ENCODE measurements around the gene PCDHA6. TPM values are rescaled to one million over a fixed set of nuclear protein-coding genes. Genes with fewer than 3 reads are reported as not detected.
"Not testable (repeated sequence)": the region's sequence is repeated elsewhere in the genome, so short reads cannot be mapped to it uniquely, and the experiment has no call there.

The PCDHA6 gene
- total and polyA plus RNA-seq, 2 donors (not counting 3 experiments of a cell fraction or from before 2014, with no cell fraction given): 0.04 to 0.18 TPM

DNA sequence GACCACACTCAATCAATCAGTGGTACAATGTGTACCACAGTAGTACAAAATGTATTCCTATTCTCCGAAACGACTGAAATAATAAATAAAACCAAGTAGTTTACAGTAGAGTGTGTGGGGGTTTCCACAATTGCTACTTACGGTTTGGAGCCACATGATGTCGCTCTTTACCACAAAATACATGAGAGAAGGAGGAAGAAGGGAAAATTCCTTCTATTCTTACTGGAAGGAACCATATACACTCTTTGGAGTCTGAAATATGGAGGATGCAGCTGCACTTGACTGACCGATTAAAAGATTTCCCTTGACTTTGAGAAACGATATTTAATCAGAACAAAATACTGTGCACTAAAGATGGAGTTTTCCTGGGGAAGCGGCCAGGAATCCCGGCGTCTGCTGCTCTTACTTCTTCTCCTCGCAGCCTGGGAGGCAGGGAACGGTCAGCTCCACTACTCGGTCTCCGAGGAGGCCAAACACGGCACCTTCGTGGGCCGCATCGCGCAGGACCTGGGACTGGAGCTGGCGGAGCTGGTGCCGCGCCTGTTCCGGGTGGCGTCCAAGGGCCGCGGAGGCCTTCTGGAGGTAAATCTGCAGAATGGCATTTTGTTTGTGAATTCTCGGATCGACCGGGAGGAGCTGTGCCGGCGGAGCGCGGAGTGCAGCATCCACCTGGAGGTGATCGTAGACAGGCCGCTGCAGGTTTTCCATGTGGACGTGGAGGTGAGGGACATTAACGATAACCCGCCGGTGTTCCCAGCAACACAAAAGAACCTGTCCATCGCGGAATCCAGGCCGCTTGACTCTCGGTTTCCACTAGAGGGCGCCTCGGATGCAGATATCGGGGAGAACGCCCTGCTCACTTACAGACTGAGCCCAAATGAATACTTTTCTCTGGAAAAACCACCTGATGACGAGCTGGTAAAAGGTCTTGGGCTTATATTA, 20.7 kb upstream of the PCDHA6 start, which contains the start of gene PCDHA4:
TSS of gene PCDHA4 (plus strand) at position 235 of the 942 bp plus-strand sequence.
- Histone ChIP-seq H3K4me3 (replicated peaks in 1 of 3; ENCODE audit: insufficient read depth in 1 of 3, low read depth in 1 of 3, low read length in 3 of 3) (no peak within 1 kb of the TSS), H3K9me3 (replicated peaks; ENCODE audit: control insufficient read depth, insufficient read depth, low read length) (no peaks in the 10 kb centered on the region), H3K27ac (ENCODE audit: insufficient read depth, low read depth, low read length) (no peak within 1 kb of the TSS), H2AFZ (ENCODE audit: low read depth, low read length) (no peak within 1 kb of the TSS), H3K36me3 (ENCODE audit: control insufficient read depth in 2 of 2, extremely low read depth in 1 of 2, insufficient read depth in 2 of 2, low read length in 2 of 2) (no peaks in the 10 kb centered on the region), H3K4me2 (ENCODE audit: insufficient read depth, low read length) (no peak within 1 kb of the TSS), H3K79me2 (ENCODE audit: control insufficient read depth, insufficient read depth, low read length) (no peaks in the 10 kb centered on the region), H4K20me1 (replicated peaks; ENCODE audit: control insufficient read depth, extremely low read depth, insufficient read depth, low read length) (no peaks in the 10 kb centered on the region), H3K9me1 (replicated peaks; ENCODE audit: control insufficient read depth, extremely low read depth, insufficient read depth, low read length) (no peaks in the 10 kb centered on the region), H3K9ac (replicated peaks; ENCODE audit: extremely low read depth, insufficient read depth, low read length) (no peak within 1 kb of the TSS), H3K27me3 (ENCODE audit: control insufficient read depth in 2 of 2, insufficient read depth in 2 of 2, low read length in 2 of 2) (no peaks in the 10 kb centered on the region), H3K4me1 (ENCODE audit: control insufficient read depth, extremely low read depth, insufficient read depth, low read length) (no peaks in the 10 kb centered on the region)
- dilution Hi-C loops (cut with MboI; ENCODE audit: extremely low pct_ligation_motif_present, low sequenced_read_pairs) (no loop called here), intact Hi-C loops (cut with micrococcal nuclease) (no loop called here)
- ChIA-PET CTCF (interaction anchor here (1.1 to 2.0 kb wide), 4 partner anchors 19 to 242 kb away, joined by 3 to 4 read pairs (median 3); no protein-coding TSS in a partner anchor), POLR2A (no interaction called here)
- peak; percentile 12 for DNase-seq (ENCODE audit: low read depth, low spot score)
- no TSS peak for BruUV-seq (replicated peaks)
- no peak for FAIRE-seq
- TF ChIP-seq, protein P1, sequence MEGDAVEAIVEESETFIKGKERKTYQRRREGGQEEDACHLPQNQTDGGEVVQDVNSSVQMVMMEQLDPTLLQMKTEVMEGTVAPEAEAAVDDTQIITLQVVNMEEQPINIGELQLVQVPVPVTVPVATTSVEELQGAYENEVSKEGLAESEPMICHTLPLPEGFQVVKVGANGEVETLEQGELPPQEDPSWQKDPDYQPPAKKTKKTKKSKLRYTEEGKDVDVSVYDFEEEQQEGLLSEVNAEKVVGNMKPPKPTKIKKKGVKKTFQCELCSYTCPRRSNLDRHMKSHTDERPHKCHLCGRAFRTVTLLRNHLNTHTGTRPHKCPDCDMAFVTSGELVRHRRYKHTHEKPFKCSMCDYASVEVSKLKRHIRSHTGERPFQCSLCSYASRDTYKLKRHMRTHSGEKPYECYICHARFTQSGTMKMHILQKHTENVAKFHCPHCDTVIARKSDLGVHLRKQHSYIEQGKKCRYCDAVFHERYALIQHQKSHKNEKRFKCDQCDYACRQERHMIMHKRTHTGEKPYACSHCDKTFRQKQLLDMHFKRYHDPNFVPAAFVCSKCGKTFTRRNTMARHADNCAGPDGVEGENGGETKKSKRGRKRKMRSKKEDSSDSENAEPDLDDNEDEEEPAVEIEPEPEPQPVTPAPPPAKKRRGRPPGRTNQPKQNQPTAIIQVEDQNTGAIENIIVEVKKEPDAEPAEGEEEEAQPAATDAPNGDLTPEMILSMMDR (IDR thresholded peaks at IDR 0.05; ENCODE audit: extremely low read depth in 1 of 2, insufficient read depth in 1 of 2, low read depth in 1 of 2, low read length in 2 of 2): peak; percentile 43 to 53
- no peak for TF ChIP-seq POLR2A (IDR thresholded peaks at IDR 0.05; ENCODE audit: low read depth, low read length)

DNA sequence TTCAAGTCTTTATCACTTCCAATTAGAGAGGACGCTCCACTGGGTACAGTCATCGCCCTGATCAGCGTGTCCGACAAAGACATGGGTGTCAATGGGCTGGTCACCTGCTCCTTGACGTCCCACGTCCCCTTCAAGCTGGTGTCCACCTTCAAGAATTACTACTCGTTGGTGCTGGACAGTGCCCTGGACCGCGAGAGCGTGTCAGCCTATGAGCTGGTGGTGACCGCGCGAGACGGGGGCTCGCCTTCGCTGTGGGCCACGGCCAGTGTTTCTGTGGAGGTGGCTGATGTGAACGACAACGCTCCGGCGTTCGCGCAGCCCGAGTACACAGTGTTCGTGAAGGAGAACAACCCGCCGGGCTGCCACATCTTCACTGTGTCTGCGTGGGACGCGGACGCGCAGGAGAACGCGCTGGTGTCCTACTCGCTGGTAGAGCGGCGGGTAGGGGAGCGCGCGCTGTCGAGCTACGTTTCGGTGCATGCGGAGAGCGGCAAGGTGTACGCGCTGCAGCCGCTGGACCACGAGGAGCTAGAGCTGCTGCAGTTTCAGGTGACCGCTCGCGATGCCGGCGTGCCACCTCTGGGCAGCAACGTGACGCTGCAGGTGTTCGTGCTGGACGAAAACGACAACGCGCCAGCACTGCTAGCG, 19.4 kb upstream of the PCDHA6 start:
- not testable (repeated sequence) for FAIRE-seq; BruUV-seq (replicated peaks)

More for the DNA sequence above, 19.4 kb upstream of the PCDHA6 start:
- H3K4me3 ChIP-seq (replicated peaks in 1 of 3; ENCODE audit: insufficient read depth in 1 of 3, low read depth in 1 of 3, low read length in 3 of 3); H2AFZ ChIP-seq (ENCODE audit: low read depth, low read length); DNase-seq (ENCODE audit: low read depth, low spot score); H3K4me1 ChIP-seq (ENCODE audit: control insufficient read depth, extremely low read depth, insufficient read depth, low read length); H4K20me1 ChIP-seq (replicated peaks; ENCODE audit: control insufficient read depth, extremely low read depth, insufficient read depth, low read length); H3K9me3 ChIP-seq (replicated peaks; ENCODE audit: control insufficient read depth, insufficient read depth, low read length); H3K4me2 ChIP-seq (ENCODE audit: insufficient read depth, low read length); H3K9ac ChIP-seq (replicated peaks; ENCODE audit: extremely low read depth, insufficient read depth, low read length); dilution Hi-C loops (cut with MboI; ENCODE audit: extremely low pct_ligation_motif_present, low sequenced_read_pairs); H3K27ac ChIP-seq (ENCODE audit: insufficient read depth, low read depth, low read length); H3K9me1 ChIP-seq (replicated peaks; ENCODE audit: control insufficient read depth, extremely low read depth, insufficient read depth, low read length); H3K27me3 ChIP-seq (ENCODE audit: control insufficient read depth in 2 of 2, insufficient read depth in 2 of 2, low read length in 2 of 2); POLR2A ChIA-PET; intact Hi-C loops (cut with micrococcal nuclease); H3K79me2 ChIP-seq (ENCODE audit: control insufficient read depth, insufficient read depth, low read length); H3K36me3 ChIP-seq (ENCODE audit: control insufficient read depth in 2 of 2, extremely low read depth in 1 of 2, insufficient read depth in 2 of 2, low read length in 2 of 2): not testable (repeated sequence)
- CTCF ChIA-PET: interaction anchor here (1.2 to 1.3 kb wide), 2 partner anchors 39 to 241 kb away, joined by 3 read pairs; no protein-coding TSS in a partner anchor

Data from endothelial cell of umbilical vein (primary cell).